Ishikawa (cell line): ENCODE results near the gene ZNF654.

Experiments
- EP300 ChIP-seq: IDR thresholded peaks from 2 replicates; pipeline ENCODE4 v1.6.1; 2012; ENCODE audit warnings: borderline replicate concordance
- MAX ChIP-seq: IDR thresholded peaks from 2 replicates; pipeline ENCODE4 v1.6.1; 2012
- NFIC ChIP-seq: IDR thresholded peaks from 2 replicates; pipeline ENCODE4 v1.6.1; 2012
- RAD21 ChIP-seq: IDR thresholded peaks from 2 replicates; pipeline ENCODE4 v1.6.1; 2012; ENCODE audit warnings: low read depth
- TAF1 ChIP-seq: IDR thresholded peaks from 2 replicates; pipeline ENCODE4 v1.6.1; 2012; ENCODE audit warnings: low read depth, mild to moderate bottlenecking
- TCF12 ChIP-seq: IDR thresholded peaks from 2 replicates; pipeline ENCODE4 v1.6.1; 2012; ENCODE audit warnings: low read depth

- TF ChIP-seq RAD21 = no peak
- no peak for TF ChIP-seq MAX
- TF ChIP-seq EP300 = no peak
- no peak for TF ChIP-seq NFIC
- no peak for TF ChIP-seq TCF12
- no peak for TF ChIP-seq TAF1
These were observed 129.4 kb downstream of the ZNF654 start for GRCh38 chr3:88188436-88188835.
